Activated CD8-positive, alpha-beta memory T cell treated with anti-CD3 and anti-CD28 coated beads, Interleukin-2, amount 10 ng/mL, durations not matched to agents 7 days and 5 days (primary cell): ENCODE measurements around the gene ZBTB16. TPM values are rescaled to one million over a fixed set of nuclear protein-coding genes. Genes with fewer than 3 reads are reported as not detected.

Source experiments
- ATAC-seq: fragments of 150-1000 bp; cut with Tn5 transposase; one replicate; pipeline ENCODE4 v1.10.0; 2021; ENCODE audit warnings: moderate library complexity
- CTCF ChIA-PET: fragments of 350-600 bp; sonication (Branson Sonifier 250); formaldehyde crosslinking; loops from one replicate; lab custom pipeline; 2021; ENCODE audit warnings: antibody characterized with exemption; lab: Charles Lee
- DNase-seq: peaks from one replicate; pipeline ENCODE4 v3.0.0-alpha.2; 2020
- H3K27ac Mint-ChIP-seq: one replicate; pipeline ENCODE4 v1.8.0; 2021; ENCODE audit warnings: mild to moderate bottlenecking, mixed read lengths
- H3K27me3 Mint-ChIP-seq: one replicate; pipeline ENCODE4 v1.8.0; 2021; ENCODE audit warnings: mixed read lengths
- H3K36me3 Mint-ChIP-seq: one replicate; pipeline ENCODE4 v1.8.0; 2021; ENCODE audit warnings: mild to moderate bottlenecking, mixed read lengths
- H3K4me1 Mint-ChIP-seq: one replicate; pipeline ENCODE4 v1.8.0; 2021; ENCODE audit warnings: mixed read lengths
- H3K4me3 Mint-ChIP-seq: one replicate; pipeline ENCODE4 v1.8.0; 2021; ENCODE audit warnings: mild to moderate bottlenecking, moderate library complexity, mixed read lengths
- H3K9me3 Mint-ChIP-seq: one replicate; pipeline ENCODE4 v1.8.0; 2022; ENCODE audit warnings: low read depth, mixed read lengths
- total RNA-seq, 2 experiments: library from RNA; stranded (reverse); gene quantifications; one replicate each; pipeline ENCODE4 v1.2.3, GENCODE V29; 2021

ZBTB16 gene
- total RNA-seq, 2 experiments from 2014 or later, result 3.2 to 3.9 TPM

GRCh38 chr11:114181195-114181594 is 121.7 kb downstream of the ZBTB16 start:
- H3K27ac Mint-ChIP-seq, result no peak overlapping the region
- no peak overlapping the region for H3K4me3 Mint-ChIP-seq
- DNase-seq (no peak), ATAC-seq (no peak)
- CTCF ChIA-PET, result interaction anchor here (0.8 to 7.3 kb wide), 6 partner anchors 12 to 283 kb away, joined by 3 to 63 read pairs (median 8); partner anchors contain the start of gene ZBTB16
- H3K27me3 Mint-ChIP-seq, result no peaks in the 10 kb centered on the region
- no peaks in the 10 kb centered on the region for H3K9me3 Mint-ChIP-seq
- H3K36me3 Mint-ChIP-seq, result peaks cover 5% of the 10 kb centered on the region
- H3K4me1 Mint-ChIP-seq, result peaks cover 70% of the 10 kb centered on the region

GRCh38 chr11:114181752-114182151 is 122.2 kb downstream of the ZBTB16 start:
- no peak for DNase-seq
- H3K36me3 Mint-ChIP-seq, result peaks cover 5% of the 10 kb centered on the region
- CTCF ChIA-PET, result interaction anchor here (1.2 to 7.3 kb wide), 6 partner anchors 11 to 283 kb away, joined by 4 to 63 read pairs (median 12); partner anchors contain the start of gene ZBTB16
- ATAC-seq, result no peak
- no peaks in the 10 kb centered on the region for H3K9me3 Mint-ChIP-seq
- no peak overlapping the region for H3K27ac Mint-ChIP-seq
- no peak overlapping the region for H3K4me3 Mint-ChIP-seq
- no peaks in the 10 kb centered on the region for H3K27me3 Mint-ChIP-seq
- H3K4me1 Mint-ChIP-seq, result peaks cover 75% of the 10 kb centered on the region

GRCh38 chr11:114182471-114183043 is 123.0 kb downstream of the ZBTB16 start:
- Mint-ChIP-seq H3K36me3 (peaks cover 5% of the 10 kb centered on the region), H3K9me3 (no peaks in the 10 kb centered on the region), H3K4me3 (no peak overlapping the region), H3K27me3 (no peaks in the 10 kb centered on the region), H3K4me1 (peaks cover 83% of the 10 kb centered on the region), H3K27ac (peak overlapping the region; percentile 92)
- no peak for ATAC-seq
- no peak for DNase-seq
- CTCF ChIA-PET, result interaction anchor here (0.9 to 7.3 kb wide), 10 partner anchors 8 to 147 kb away, joined by 4 to 63 read pairs (median 6); partner anchors contain the start of gene ZBTB16

GRCh38 chr11:114183044-114183511 is 123.6 kb downstream of the ZBTB16 start:
- H3K4me1 Mint-ChIP-seq, result peaks cover 87% of the 10 kb centered on the region
- peak overlapping the region; percentile 92 for H3K27ac Mint-ChIP-seq
- H3K36me3 Mint-ChIP-seq, result peaks cover 6% of the 10 kb centered on the region
- peak overlapping the region; percentile 16 for H3K4me3 Mint-ChIP-seq
- no peaks in the 10 kb centered on the region for H3K27me3 Mint-ChIP-seq
- DNase-seq (peak; percentile 90), ATAC-seq (peak; percentile 94)
- H3K9me3 Mint-ChIP-seq, result no peaks in the 10 kb centered on the region
- CTCF ChIA-PET, result interaction anchor here (0.8 to 7.3 kb wide), 13 partner anchors 9 to 286 kb away, joined by 3 to 63 read pairs (median 4); partner anchors contain the start of gene ZBTB16

GRCh38 chr11:114185436-114185835 is 125.9 kb downstream of the ZBTB16 start:
- Mint-ChIP-seq H3K27ac (peak overlapping the region; percentile 22), H3K9me3 (peaks cover 4% of the 10 kb centered on the region), H3K36me3 (peaks cover 15% of the 10 kb centered on the region), H3K27me3 (no peaks in the 10 kb centered on the region), H3K4me1 (peaks cover 74% of the 10 kb centered on the region), H3K4me3 (no peak overlapping the region)
- DNase-seq, result no peak
- CTCF ChIA-PET, result interaction anchor here (1.0 to 3.7 kb wide), 3 partner anchors 8 to 32 kb away, joined by 3 to 26 read pairs (median 3); no protein-coding TSS in a partner anchor
- no peak for ATAC-seq

- CTCF ChIA-PET, result interaction anchor here (0.8 to 1.9 kb wide), 7 partner anchors 9 to 126 kb away, joined by 3 to 14 read pairs (median 4); no protein-coding TSS in a partner anchor
- peaks cover 11% of the 10 kb centered on the region for H3K9me3 Mint-ChIP-seq
- H3K27ac Mint-ChIP-seq, result peak overlapping the region; percentile 73
- no peaks in the 10 kb centered on the region for H3K27me3 Mint-ChIP-seq
- ATAC-seq (peak; percentile 34), DNase-seq (peak; percentile 53)
- H3K4me3 Mint-ChIP-seq, result no peak overlapping the region
- H3K36me3 Mint-ChIP-seq, result peaks cover 20% of the 10 kb centered on the region
- H3K4me1 Mint-ChIP-seq, result peaks cover 63% of the 10 kb centered on the region
These were observed 127.7 kb downstream of the ZBTB16 start for GRCh38 chr11:114187173-114187572.

- peaks cover 49% of the 10 kb centered on the region for H3K4me1 Mint-ChIP-seq
- H3K36me3 Mint-ChIP-seq, result peaks cover 20% of the 10 kb centered on the region
- no peak overlapping the region for H3K4me3 Mint-ChIP-seq
- ATAC-seq (no peak), DNase-seq (no peak)
- no peaks in the 10 kb centered on the region for H3K27me3 Mint-ChIP-seq
- H3K27ac Mint-ChIP-seq, result peak overlapping the region; percentile 3
- CTCF ChIA-PET, result interaction anchor here (0.8 to 2.1 kb wide), 2 partner anchors 17 to 72 kb away, joined by 3 to 6 read pairs; no protein-coding TSS in a partner anchor
- peaks cover 11% of the 10 kb centered on the region for H3K9me3 Mint-ChIP-seq
These were observed 129.5 kb downstream of the ZBTB16 start for GRCh38 chr11:114188851-114189570.

- Mint-ChIP-seq H3K4me1 (peaks cover 35% of the 10 kb centered on the region), H3K4me3 (no peak overlapping the region), H3K36me3 (peaks cover 17% of the 10 kb centered on the region), H3K9me3 (peaks cover 11% of the 10 kb centered on the region), H3K27me3 (no peaks in the 10 kb centered on the region), H3K27ac (no peak overlapping the region)
- CTCF ChIA-PET, result interaction anchor here (2.1 kb wide), 1 partner anchor 70 kb away, joined by 6 read pairs; no protein-coding TSS in a partner anchor
- ATAC-seq (no peak), DNase-seq (no peak)
These were observed 131.1 kb downstream of the ZBTB16 start for GRCh38 chr11:114190630-114191029.

GRCh38 chr11:114191893-114192292 is 132.4 kb downstream of the ZBTB16 start:
- no peak overlapping the region for H3K4me3 Mint-ChIP-seq
- H3K27me3 Mint-ChIP-seq, result no peaks in the 10 kb centered on the region
- CTCF ChIA-PET, result interaction anchor here (0.8 to 4.3 kb wide), 8 partner anchors 8 to 296 kb away, joined by 3 to 26 read pairs (median 4); no protein-coding TSS in a partner anchor
- DNase-seq (no peak), ATAC-seq (no peak)
- peaks cover 17% of the 10 kb centered on the region for H3K36me3 Mint-ChIP-seq
- peaks cover 23% of the 10 kb centered on the region for H3K4me1 Mint-ChIP-seq
- peaks cover 11% of the 10 kb centered on the region for H3K9me3 Mint-ChIP-seq
- H3K27ac Mint-ChIP-seq, result no peak overlapping the region

GRCh38 chr11:114192841-114193389 is 133.4 kb downstream of the ZBTB16 start:
- ATAC-seq, result no peak
- H3K27ac Mint-ChIP-seq, result no peak overlapping the region

GRCh38 chr11:114193730-114194679 is 134.5 kb downstream of the ZBTB16 start:
- Mint-ChIP-seq H3K4me1 (peaks cover 5% of the 10 kb centered on the region), H3K4me3 (no peak overlapping the region), H3K36me3 (peaks cover 10% of the 10 kb centered on the region), H3K27me3 (no peaks in the 10 kb centered on the region), H3K9me3 (peaks cover 11% of the 10 kb centered on the region), H3K27ac (no peak overlapping the region)
- CTCF ChIA-PET, result interaction anchor here (0.7 to 4.3 kb wide), 6 partner anchors 8 to 298 kb away, joined by 3 to 26 read pairs (median 6); no protein-coding TSS in a partner anchor
- DNase-seq (no peak), ATAC-seq (no peak)

More at GRCh38 chr11:114192841-114193389, 133.4 kb downstream of the ZBTB16 start:
- peaks cover 14% of the 10 kb centered on the region for H3K4me1 Mint-ChIP-seq
- DNase-seq, result no peak
- H3K9me3 Mint-ChIP-seq, result peaks cover 11% of the 10 kb centered on the region
- no peaks in the 10 kb centered on the region for H3K27me3 Mint-ChIP-seq
- CTCF ChIA-PET, result interaction anchor here (0.8 to 4.3 kb wide), 9 partner anchors 9 to 297 kb away, joined by 3 to 26 read pairs (median 5); no protein-coding TSS in a partner anchor
- H3K4me3 Mint-ChIP-seq, result no peak overlapping the region
- H3K36me3 Mint-ChIP-seq, result peaks cover 17% of the 10 kb centered on the region

- Mint-ChIP-seq H3K9me3 (peaks cover 11% of the 10 kb centered on the region), H3K36me3 (peaks cover 10% of the 10 kb centered on the region), H3K4me1 (peaks cover 5% of the 10 kb centered on the region), H3K27me3 (no peaks in the 10 kb centered on the region), H3K4me3 (no peak overlapping the region), H3K27ac (no peak overlapping the region)
- DNase-seq, result no peak
- no peak for ATAC-seq
- CTCF ChIA-PET, result interaction anchor here (0.6 to 4.3 kb wide), 3 partner anchors 11 to 66 kb away, joined by 3 to 26 read pairs (median 11); no protein-coding TSS in a partner anchor
These were observed 135.2 kb downstream of the ZBTB16 start for GRCh38 chr11:114194702-114195101.
